Measurements from ENCODE around the gene BCAR1. TPM values are rescaled to one million over a fixed set of nuclear protein-coding genes. Genes with fewer than 3 reads are reported as not detected.

BCAR1 gene
- total RNA-seq, 4 donors from 2014 or later, result 125 to 201 (median 154) TPM

- 68 to 80% methylated on average over 9 to 14 of the region's 14 CpGs for WGBS, 2 donors (ENCODE audit: low coverage in 1 of 2)
- no peak for TF ChIP-seq POLR2AphosphoS5 (IDR thresholded peaks at IDR 0.05)
- no peak for TF ChIP-seq POLR2A (IDR thresholded peaks at IDR 0.05)
- TF ChIP-seq CTCF (IDR thresholded peaks at IDR 0.05), result no peak
- no peak for TF ChIP-seq EP300 (IDR thresholded peaks at IDR 0.05; ENCODE audit: low read depth)
These were observed 62.5 kb downstream of the BCAR1 start for GRCh38 chr16:75188832-75189477.

GRCh38 chr16:75181630-75182029, 69.8 kb downstream of the BCAR1 start:
- in situ Hi-C loops (cut with MboI; ENCODE audit: low pct_ligation_motif_present in 1 of 4, low pct_unique_long_range_greater_than_20kb in 1 of 4, low sequenced_read_pairs in 3 of 4) (loop anchor here in 2 of 4 donors (25.0 kb wide), 1 partner anchor 581 kb away; no protein-coding TSS in a partner anchor), intact Hi-C loops (cut with DNase I; ENCODE audit: low total_unique reads) (no loop called here)
- H3K36me3 ChIP-seq, result no peaks in the 10 kb centered on the region
- TF ChIP-seq EP300 (IDR thresholded peaks at IDR 0.05; ENCODE audit: low read depth) (no peak), POLR2A (IDR thresholded peaks at IDR 0.05) (no peak), CTCF (IDR thresholded peaks at IDR 0.05) (no peak), POLR2AphosphoS5 (IDR thresholded peaks at IDR 0.05) (no peak)
- H3K4me1 ChIP-seq, result peaks cover 0 to 2% (median 0%) of the 10 kb centered on the region in 4 donors
- H3K9me3 ChIP-seq, result peaks cover 6 to 11% of the 10 kb centered on the region in 2 donors
- no peaks in the 10 kb centered on the region for H3K27me3 ChIP-seq
- no peak overlapping the region for H3K4me3 ChIP-seq
- no peak for DNase-seq
- whole genome bisulfite sequencing, 2 donors (ENCODE audit: low coverage in 1 of 2), result 38% methylated on average over 3 of the region's 3 CpGs; no CpG with 5 or more reads in 1 of the 2 donors
- H3K27ac ChIP-seq, result no peak overlapping the region

More at GRCh38 chr16:75188832-75189477, 62.5 kb downstream of the BCAR1 start:
- Histone ChIP-seq H3K9me3 (no peaks in the 10 kb centered on the region), H3K4me1 (peaks cover 0 to 2% (median 0%) of the 10 kb centered on the region in 4 donors), H3K27me3 (no peaks in the 10 kb centered on the region), H3K4me3 (no peak overlapping the region), H3K27ac (no peak overlapping the region), H3K36me3 (no peaks in the 10 kb centered on the region)
- intact Hi-C loops (cut with DNase I; ENCODE audit: low total_unique reads) (no loop called here), in situ Hi-C loops (cut with MboI; ENCODE audit: low pct_ligation_motif_present in 1 of 4, low pct_unique_long_range_greater_than_20kb in 1 of 4, low sequenced_read_pairs in 3 of 4) (loop anchor here in 2 of 4 donors (25.0 kb wide), 1 partner anchor 573 kb away; no protein-coding TSS in a partner anchor)
- DNase-seq, result no peak

- no peaks in the 10 kb centered on the region for H3K36me3 ChIP-seq
- no peak overlapping the region for H3K27ac ChIP-seq
- intact Hi-C loops (cut with DNase I; ENCODE audit: low total_unique reads) (no loop called here), in situ Hi-C loops (cut with MboI; ENCODE audit: low pct_ligation_motif_present in 1 of 4, low pct_unique_long_range_greater_than_20kb in 1 of 4, low sequenced_read_pairs in 3 of 4) (loop anchor here in 2 of 4 donors (25.0 kb wide), 1 partner anchor 583 kb away; no protein-coding TSS in a partner anchor)
- H3K4me1 ChIP-seq, result no peaks in the 10 kb centered on the region
- TF ChIP-seq POLR2AphosphoS5 (IDR thresholded peaks at IDR 0.05) (no peak), CTCF (IDR thresholded peaks at IDR 0.05) (no peak), EP300 (IDR thresholded peaks at IDR 0.05; ENCODE audit: low read depth) (no peak)
- peaks cover 17 to 18% of the 10 kb centered on the region in 2 donors for H3K9me3 ChIP-seq
- no peak for DNase-seq
- no peak overlapping the region for H3K4me3 ChIP-seq
- H3K27me3 ChIP-seq, result no peaks in the 10 kb centered on the region
- 77 to 90% methylated on average over 3 to 6 of the region's 6 CpGs for WGBS, 2 donors (ENCODE audit: low coverage in 1 of 2)
These were observed 72.2 kb downstream of the BCAR1 start for GRCh38 chr16:75179208-75179607.

Small RNA genes lying within 50 kb of the gene (small RNA-seq; reads per million reads assigned to genes)
- gene RNU6-758P, result 0 reads per million in 4 donors

Other genes with a start within 250 kb of the BCAR1 start
- gene LDHD, start 134.8 kb downstream of the BCAR1 start, total RNA-seq, result 100 to 1,000 TPM in 2 of 4 donors, 10 to 100 TPM in 2; 38.4 to 198 (median 104) TPM
- gene ZFP1, start 103.1 kb downstream of the BCAR1 start, total RNA-seq, result 10 to 100 TPM in 1 of 4 donors, 1 to 10 TPM in 3; 1.1 to 56.7 (median 6.3) TPM
- gene CTRB2, start 44.5 kb downstream of the BCAR1 start, total RNA-seq, result not detected
- not detected for gene CTRB1, start 32.6 kb downstream of the BCAR1 start, total RNA-seq
- 100 to 1,000 TPM in 3 of 4 donors, 10 to 100 TPM in 1; 51.2 to 318 (median 145) TPM for gene CFDP1, start 181.9 kb upstream of the BCAR1 start, total RNA-seq
- gene TMEM170A, start 213.1 kb upstream of the BCAR1 start, total RNA-seq, result 10 to 100 TPM; 16.5 to 96.7 (median 49.2) TPM
- 1 to 10 TPM; 1.7 to 3.7 (median 2.9) TPM for gene CHST6, start 243.8 kb upstream of the BCAR1 start, total RNA-seq

All from transverse colon (tissue), 4 donors.